HCT116 (cell line): ENCODE data around the gene SCN4B. TPM values are rescaled to one million over a fixed set of nuclear protein-coding genes. Genes with fewer than 3 reads are reported as not detected.

Experiments
- ATAC-seq: fragments of 200-7000 bp; cut with Tn5 transposase; 2 replicates; pipeline ENCODE4 v1.9.1; 2020; ENCODE audit warnings: mild to moderate bottlenecking, moderate library complexity
- BruUV-seq: library from RNA; stranded (reverse); fragments of 400-500 nt; replicated peaks from 2 replicates; lab custom pipeline; 2021; lab: Mats Ljungman, UMichigan
- CTCF ChIA-PET: fragments of 300-600 bp; sonication (Branson Sonifier 250); formaldehyde crosslinking; loops from one replicate; lab custom pipeline; 2021; ENCODE audit warnings: antibody characterized with exemption; lab: Charles Lee
- POLR2A ChIA-PET: fragments of 300-600, 350-600 bp; sonication (Branson Sonifier 250); formaldehyde crosslinking; loops from one replicate; lab custom pipeline; 2021; ENCODE audit warnings: antibody characterized with exemption; lab: Charles Lee
- RAD21 ChIA-PET, 2 experiments: fragments of 300-600 bp; sonication (Branson Sonifier 250); formaldehyde crosslinking; loops; one replicate each; lab custom pipeline; 2023; ENCODE audit warnings: low total read pairs in 2 of 2; ENCODE audit not compliant: uncharacterized antibody in 2 of 2, unreplicated experiment in 2 of 2, low non-redundant PET in 1 of 2; lab: Charles Lee
- DNase-seq: peaks from one replicate; pipeline ENCODE4 v3.0.0-alpha.2; 2010; ENCODE audit warnings: low read depth, low spot score
- H2AFZ ChIP-seq: fragments of 200-600 bp; shearing (Covaris generic), sonication (generic); 2 replicates; pipeline ENCODE4 v1.6.1; 2017; ENCODE audit warnings: low read depth, mixed run types, mixed read lengths, antibody characterized with exemption, low read length; ENCODE audit not compliant: poor library complexity, severe bottlenecking
- H3K27ac ChIP-seq: 2 replicates; pipeline ENCODE4 v1.5.1; 2012; ENCODE audit warnings: low read depth, low read length
- H3K27me3 ChIP-seq: fragments of 200-600 bp; sonication (generic); 2 replicates; pipeline ENCODE4 v1.6.1; 2016; ENCODE audit warnings: mixed run types, low read length, mixed read lengths; ENCODE audit not compliant: insufficient read depth
- H3K36me3 ChIP-seq, 2 experiments: fragments of 200-500 bp in 1 of 2; fragments of 200-600 bp in 1 of 2; sonication (Bioruptor generic) in 1 of 2; sonication (generic) in 1 of 2; 2 replicates each; pipeline versions ENCODE4 v1.5.1 to v1.6.1; 2014 to 2016; ENCODE audit warnings: low read length in 2 of 2, inconsistent platforms in 1 of 2, mixed read lengths in 1 of 2, mixed run types in 1 of 2; ENCODE audit not compliant: insufficient read depth in 2 of 2, control insufficient read depth in 1 of 2
- H3K4me1 ChIP-seq, 2 experiments: fragments of 200-600 bp in 1 of 2; sonication (generic) in 1 of 2; 2 replicates each; pipeline versions ENCODE4 v1.5.1 to v1.6.1; 2012 to 2017; ENCODE audit warnings: low read length in 2 of 2, inconsistent platforms in 1 of 2, mild to moderate bottlenecking in 1 of 2, mixed read lengths in 1 of 2, mixed run types in 1 of 2, moderate library complexity in 1 of 2; ENCODE audit not compliant: insufficient read depth in 2 of 2, control insufficient read depth in 1 of 2
- H3K4me2 ChIP-seq: fragments of 200-600 bp; sonication (generic); 2 replicates; pipeline ENCODE4 v1.6.1; 2017; ENCODE audit warnings: mixed run types, low read length, mixed read lengths
- H3K4me3 ChIP-seq, 2 experiments: fragments of 200-600 bp in 1 of 2; sonication (generic) in 1 of 2; replicated peaks in 1 of 2; 2 replicates each; pipeline ENCODE4 v1.5.1; 2011 to 2016; ENCODE audit warnings: low read length in 2 of 2, control low read depth in 1 of 2, low read depth in 1 of 2, mild to moderate bottlenecking in 1 of 2, mixed read lengths in 1 of 2, mixed run types in 1 of 2
- H3K79me2 ChIP-seq: fragments of 200-600 bp; sonication (generic); 2 replicates; pipeline ENCODE4 v1.6.1; 2017; ENCODE audit warnings: mild to moderate bottlenecking, mixed run types, low read length, moderate library complexity, mixed read lengths; ENCODE audit not compliant: insufficient read depth
- H3K9ac ChIP-seq: fragments of 200-600 bp; sonication (generic); 2 replicates; pipeline ENCODE4 v1.6.1; 2016; ENCODE audit warnings: low read length, mixed read lengths
- H3K9me2 ChIP-seq: fragments of 200-600 bp; sonication (generic), shearing (Covaris generic); 2 replicates; pipeline ENCODE4 v1.6.1; 2017; ENCODE audit warnings: mixed run types, mild to moderate bottlenecking, moderate library complexity; ENCODE audit not compliant: insufficient read depth
- H3K9me3 ChIP-seq, 2 experiments: fragments of 200-500 bp in 1 of 2; fragments of 200-600 bp in 1 of 2; sonication (Bioruptor generic) in 1 of 2; sonication (generic) in 1 of 2; 2 replicates each; pipeline ENCODE4 v1.6.1; 2014 to 2017; ENCODE audit warnings: low read length in 2 of 2, mixed read lengths in 2 of 2, inconsistent platforms in 1 of 2, low read depth in 1 of 2, mild to moderate bottlenecking in 1 of 2, mixed run types in 1 of 2, moderate library complexity in 1 of 2; ENCODE audit not compliant: control insufficient read depth in 1 of 2, insufficient read depth in 1 of 2
- H4K20me1 ChIP-seq: fragments of 200-600 bp; sonication (generic), shearing (Covaris generic); 2 replicates; pipeline ENCODE4 v1.6.1; 2017; ENCODE audit warnings: mixed run types, mild to moderate bottlenecking, moderate library complexity; ENCODE audit not compliant: insufficient read depth
- CBX3 ChIP-seq: IDR thresholded peaks from 2 replicates; pipeline ENCODE4 v1.6.1; 2012; ENCODE audit warnings: low read depth
- ELF1 ChIP-seq: IDR thresholded peaks from 2 replicates; pipeline ENCODE4 v1.6.1; 2012; ENCODE audit warnings: low read depth, borderline replicate concordance
- EZH2phosphoT487 ChIP-seq: fragments of 200-600 bp; IDR thresholded peaks from 2 replicates; pipeline ENCODE4 v1.6.1; 2018; ENCODE audit warnings: antibody characterized with exemption, borderline replicate concordance
- FOSL1 ChIP-seq: IDR thresholded peaks from 2 replicates; pipeline ENCODE4 v1.6.1; 2012; ENCODE audit warnings: low read depth
- JUND ChIP-seq: IDR thresholded peaks from 2 replicates; pipeline ENCODE4 v1.6.1; 2012
- POLR2A ChIP-seq: IDR thresholded peaks from 2 replicates; pipeline ENCODE4 v1.7.0; 2011; ENCODE audit warnings: borderline replicate concordance; ENCODE audit not compliant: insufficient read depth, insufficient read length; ENCODE audit errors: extremely low read depth
- SRF ChIP-seq: IDR thresholded peaks from 2 replicates; pipeline ENCODE4 v1.6.1; 2012; ENCODE audit warnings: low read depth
- ZFX ChIP-seq: fragments of 450-650 bp; IDR thresholded peaks from 2 replicates; pipeline ENCODE4 v1.6.1; 2017
- ZNF274 ChIP-seq: fragments of 200-500 bp; sonication (Bioruptor generic); IDR thresholded peaks from 2 replicates; pipeline ENCODE4 v1.6.1; 2014; ENCODE audit warnings: mild to moderate bottlenecking, low read depth, low read length, inconsistent platforms
- intact Hi-C: fragments of 100-400 bp; cut with micrococcal nuclease; formaldehyde crosslinking; loops from 2 replicates; pipeline ENCODE4 v1.10.0; 2022
- total RNA-seq: library from RNA; stranded (reverse); gene quantifications from one replicate; pipeline ENCODE4 v1.2.1, GENCODE V29; 2021; ENCODE audit not compliant: unreplicated experiment
- TF ChIP-seq, protein P1 (sequence below), 3 experiments: fragments of 200-600 bp in 1 of 3; sonication (generic) in 1 of 3; IDR thresholded peaks in 2 of 3; conservative IDR thresholded peaks in 1 of 3; 2 replicates each; pipeline ENCODE4 v1.5.1; 2012 to 2017; ENCODE audit warnings: low read depth in 2 of 3, low read length in 2 of 3, antibody characterized with exemption in 1 of 3, borderline replicate concordance in 1 of 3, control low read depth in 1 of 3, mild to moderate bottlenecking in 1 of 3, mixed read lengths in 1 of 3, mixed run types in 1 of 3, moderate library complexity in 1 of 3; ENCODE audit not compliant: insufficient read depth in 1 of 3
- TF ChIP-seq, protein P2 (sequence below): IDR thresholded peaks from 2 replicates; pipeline ENCODE4 v1.6.1; 2011; ENCODE audit warnings: mild to moderate bottlenecking, low read length, moderate library complexity; ENCODE audit not compliant: insufficient replicate concordance; ENCODE audit errors: extremely low read depth
- TF ChIP-seq, protein P3 (sequence below): IDR thresholded peaks from 2 replicates; pipeline ENCODE4 v1.6.1; 2012
- TF ChIP-seq, protein P4 (sequence below): IDR thresholded peaks from 2 replicates; pipeline ENCODE4 v1.6.1; 2012

Gene SCN4B
- total RNA-seq, 1 experiment from 2014 or later, result 0.32 TPM

DNA sequence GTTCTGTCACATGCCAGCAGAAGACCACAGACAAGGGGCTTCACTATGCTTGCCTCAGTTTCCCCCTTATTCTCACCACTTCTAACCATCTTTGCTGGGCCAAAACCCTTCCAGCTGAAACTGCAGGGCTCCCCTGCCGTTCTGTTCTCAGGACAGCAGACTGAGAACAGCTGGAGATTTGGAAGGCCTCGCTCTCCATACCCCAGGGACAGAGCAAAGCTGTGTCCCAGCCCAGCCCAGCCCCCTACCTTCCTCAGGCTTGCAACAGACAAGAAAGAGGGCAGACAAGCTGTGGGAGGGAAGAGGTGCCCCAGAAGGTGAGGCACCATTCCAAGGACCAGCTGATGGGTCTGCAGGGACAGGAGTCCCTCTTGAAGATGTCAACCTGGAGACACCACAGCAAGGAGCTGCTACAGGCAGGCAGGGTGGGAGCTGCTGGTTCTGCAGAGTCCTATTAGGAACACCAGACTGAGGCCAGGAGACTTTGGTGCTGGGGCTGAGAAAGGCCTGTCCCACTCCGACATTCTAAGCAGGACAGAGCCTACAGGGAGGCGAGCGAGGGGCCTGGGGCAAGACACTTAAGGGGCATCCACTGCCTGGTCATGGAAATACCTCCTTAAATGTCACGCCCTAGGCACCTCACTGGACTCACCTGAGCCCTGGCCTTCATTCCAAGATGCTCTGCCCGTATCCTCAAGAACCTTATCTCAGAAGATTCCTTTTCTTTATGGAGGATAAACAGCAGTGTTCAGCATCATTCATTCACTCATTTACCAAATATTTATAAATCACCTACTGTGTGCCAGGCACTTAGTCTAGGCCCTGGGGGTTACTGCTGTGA is 16.9 kb upstream of the SCN4B start:
- no peak overlapping the region for H3K4me2 ChIP-seq
- H3K9me3 ChIP-seq, result no peaks in the 10 kb centered on the region
- ChIA-PET RAD21 (interaction anchor here in 1 of 2 experiments (0.6 kb wide), 1 partner anchor 21 kb away, joined by 3 read pairs; no protein-coding TSS in a partner anchor), CTCF (interaction anchor here (1.2 kb wide), 1 partner anchor 11 kb away, joined by 3 read pairs; no protein-coding TSS in a partner anchor), POLR2A (no interaction called here)
- H2AFZ ChIP-seq, result no peak overlapping the region
- no peaks in the 10 kb centered on the region for H4K20me1 ChIP-seq
- DNase-seq, result no peak
- H3K79me2 ChIP-seq, result no peaks in the 10 kb centered on the region
- ATAC-seq, result no peak
- no peaks in the 10 kb centered on the region for H3K36me3 ChIP-seq
- H3K27me3 ChIP-seq, result no peaks in the 10 kb centered on the region
- peaks cover 0 to 7% of the 10 kb centered on the region in 2 experiments; a peak in 1 of 4 replicates for H3K4me1 ChIP-seq
- H3K27ac ChIP-seq, result no peak overlapping the region
- H3K4me3 ChIP-seq, result no peak overlapping the region
- no peak overlapping the region for H3K9ac ChIP-seq
- no peaks in the 10 kb centered on the region for H3K9me2 ChIP-seq
- no TSS peak for BruUV-seq
- TF ChIP-seq SRF (no peak), CBX3 (no peak), JUND (no peak), EZH2phosphoT487 (no peak), ZNF274 (no peak), ELF1 (no peak), POLR2A (no peak), ZFX (no peak), FOSL1 (no peak)
- TF ChIP-seq, protein P1, sequence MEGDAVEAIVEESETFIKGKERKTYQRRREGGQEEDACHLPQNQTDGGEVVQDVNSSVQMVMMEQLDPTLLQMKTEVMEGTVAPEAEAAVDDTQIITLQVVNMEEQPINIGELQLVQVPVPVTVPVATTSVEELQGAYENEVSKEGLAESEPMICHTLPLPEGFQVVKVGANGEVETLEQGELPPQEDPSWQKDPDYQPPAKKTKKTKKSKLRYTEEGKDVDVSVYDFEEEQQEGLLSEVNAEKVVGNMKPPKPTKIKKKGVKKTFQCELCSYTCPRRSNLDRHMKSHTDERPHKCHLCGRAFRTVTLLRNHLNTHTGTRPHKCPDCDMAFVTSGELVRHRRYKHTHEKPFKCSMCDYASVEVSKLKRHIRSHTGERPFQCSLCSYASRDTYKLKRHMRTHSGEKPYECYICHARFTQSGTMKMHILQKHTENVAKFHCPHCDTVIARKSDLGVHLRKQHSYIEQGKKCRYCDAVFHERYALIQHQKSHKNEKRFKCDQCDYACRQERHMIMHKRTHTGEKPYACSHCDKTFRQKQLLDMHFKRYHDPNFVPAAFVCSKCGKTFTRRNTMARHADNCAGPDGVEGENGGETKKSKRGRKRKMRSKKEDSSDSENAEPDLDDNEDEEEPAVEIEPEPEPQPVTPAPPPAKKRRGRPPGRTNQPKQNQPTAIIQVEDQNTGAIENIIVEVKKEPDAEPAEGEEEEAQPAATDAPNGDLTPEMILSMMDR (IDR thresholded peaks at IDR 0.05 in 2 of 3, conservative IDR thresholded peaks at IDR 0.05 in 1 of 3; ENCODE audit: borderline replicate concordance in 1 of 3, insufficient read depth in 1 of 3, low read depth in 2 of 3, low read length in 2 of 3), result no peak
- TF ChIP-seq, protein P2, sequence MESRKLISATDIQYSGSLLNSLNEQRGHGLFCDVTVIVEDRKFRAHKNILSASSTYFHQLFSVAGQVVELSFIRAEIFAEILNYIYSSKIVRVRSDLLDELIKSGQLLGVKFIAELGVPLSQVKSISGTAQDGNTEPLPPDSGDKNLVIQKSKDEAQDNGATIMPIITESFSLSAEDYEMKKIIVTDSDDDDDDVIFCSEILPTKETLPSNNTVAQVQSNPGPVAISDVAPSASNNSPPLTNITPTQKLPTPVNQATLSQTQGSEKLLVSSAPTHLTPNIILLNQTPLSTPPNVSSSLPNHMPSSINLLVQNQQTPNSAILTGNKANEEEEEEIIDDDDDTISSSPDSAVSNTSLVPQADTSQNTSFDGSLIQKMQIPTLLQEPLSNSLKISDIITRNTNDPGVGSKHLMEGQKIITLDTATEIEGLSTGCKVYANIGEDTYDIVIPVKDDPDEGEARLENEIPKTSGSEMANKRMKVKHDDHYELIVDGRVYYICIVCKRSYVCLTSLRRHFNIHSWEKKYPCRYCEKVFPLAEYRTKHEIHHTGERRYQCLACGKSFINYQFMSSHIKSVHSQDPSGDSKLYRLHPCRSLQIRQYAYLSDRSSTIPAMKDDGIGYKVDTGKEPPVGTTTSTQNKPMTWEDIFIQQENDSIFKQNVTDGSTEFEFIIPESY, result no peak
- TF ChIP-seq, protein P3, sequence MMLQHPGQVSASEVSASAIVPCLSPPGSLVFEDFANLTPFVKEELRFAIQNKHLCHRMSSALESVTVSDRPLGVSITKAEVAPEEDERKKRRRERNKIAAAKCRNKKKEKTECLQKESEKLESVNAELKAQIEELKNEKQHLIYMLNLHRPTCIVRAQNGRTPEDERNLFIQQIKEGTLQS, result no peak
- TF ChIP-seq, protein P4, sequence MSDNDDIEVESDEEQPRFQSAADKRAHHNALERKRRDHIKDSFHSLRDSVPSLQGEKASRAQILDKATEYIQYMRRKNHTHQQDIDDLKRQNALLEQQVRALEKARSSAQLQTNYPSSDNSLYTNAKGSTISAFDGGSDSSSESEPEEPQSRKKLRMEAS, result no peak
- intact Hi-C loops, result loop anchor here (5.0 kb wide), 1 partner anchor 362 kb away; no protein-coding TSS in a partner anchor
